ENCODE measurements around the gene PGGHG.
"Not testable (repeated sequence)": the region's sequence is repeated elsewhere in the genome, so short reads cannot be mapped to it uniquely, and the experiment has no call there.

Gene PGGHG

GRCh38 chr11:331358-332060, 42.6 kb downstream of the PGGHG start:
- H3K4me1 ChIP-seq (ENCODE audit: control insufficient read depth, insufficient read depth, low read length), result peaks cover 10% of the 10 kb centered on the region
- no peak overlapping the region for H3K4me3 ChIP-seq (ENCODE audit: low read length)
- no peak overlapping the region for H3K9ac ChIP-seq (ENCODE audit: low read length)
- no peaks in the 10 kb centered on the region for H3K27me3 ChIP-seq (ENCODE audit: control insufficient read depth, insufficient read depth, low read length)
- H3K27ac ChIP-seq (ENCODE audit: low read depth, low read length), result no peak overlapping the region
- H3K36me3 ChIP-seq (ENCODE audit: control insufficient read depth, insufficient read depth, low read length), result no peaks in the 10 kb centered on the region

GRCh38 chr11:332651-333480, 43.9 kb downstream of the PGGHG start:
- H3K4me1 ChIP-seq (ENCODE audit: control insufficient read depth, insufficient read depth, low read length), result peaks cover 2% of the 10 kb centered on the region
- no peak overlapping the region for H3K9ac ChIP-seq (ENCODE audit: low read length)
- H3K27ac ChIP-seq (ENCODE audit: low read depth, low read length), result no peak overlapping the region
- H3K27me3 ChIP-seq (ENCODE audit: control insufficient read depth, insufficient read depth, low read length), result no peaks in the 10 kb centered on the region
- H3K4me3 ChIP-seq (ENCODE audit: low read length), result no peak overlapping the region
- H3K36me3 ChIP-seq (ENCODE audit: control insufficient read depth, insufficient read depth, low read length), result no peaks in the 10 kb centered on the region

- H3K4me1 ChIP-seq (ENCODE audit: control insufficient read depth, insufficient read depth, low read length); H3K9ac ChIP-seq (ENCODE audit: low read length); H3K36me3 ChIP-seq (ENCODE audit: control insufficient read depth, insufficient read depth, low read length); H3K27me3 ChIP-seq (ENCODE audit: control insufficient read depth, insufficient read depth, low read length); H3K4me3 ChIP-seq (ENCODE audit: low read length): not testable (repeated sequence)
- peak overlapping the region; percentile 24 for H3K27ac ChIP-seq (ENCODE audit: low read depth, low read length)
Measured at GRCh38 chr11:333616-334263, 44.8 kb downstream of the PGGHG start.

- Histone ChIP-seq H3K9ac (ENCODE audit: low read length) (no peak overlapping the region), H3K4me1 (ENCODE audit: control insufficient read depth, insufficient read depth, low read length) (peaks cover 2% of the 10 kb centered on the region), H3K4me3 (ENCODE audit: low read length) (no peak overlapping the region), H3K27ac (ENCODE audit: low read depth, low read length) (peak overlapping the region; percentile 24), H3K27me3 (ENCODE audit: control insufficient read depth, insufficient read depth, low read length) (no peaks in the 10 kb centered on the region), H3K36me3 (ENCODE audit: control insufficient read depth, insufficient read depth, low read length) (no peaks in the 10 kb centered on the region)
Measured at GRCh38 chr11:334264-334994, 45.5 kb downstream of the PGGHG start.

GRCh38 chr11:335779-336658, 47.1 kb downstream of the PGGHG start:
- Histone ChIP-seq H3K4me1 (ENCODE audit: control insufficient read depth, insufficient read depth, low read length) (peaks cover 2% of the 10 kb centered on the region), H3K27ac (ENCODE audit: low read depth, low read length) (peak overlapping the region; percentile 3), H3K9ac (ENCODE audit: low read length) (no peak overlapping the region), H3K36me3 (ENCODE audit: control insufficient read depth, insufficient read depth, low read length) (no peaks in the 10 kb centered on the region), H3K4me3 (ENCODE audit: low read length) (no peak overlapping the region), H3K27me3 (ENCODE audit: control insufficient read depth, insufficient read depth, low read length) (no peaks in the 10 kb centered on the region)

GRCh38 chr11:336659-337198, 47.8 kb downstream of the PGGHG start:
- H3K4me3 ChIP-seq (ENCODE audit: low read length), result no peak overlapping the region
- no peaks in the 10 kb centered on the region for H3K36me3 ChIP-seq (ENCODE audit: control insufficient read depth, insufficient read depth, low read length)
- peaks cover 2% of the 10 kb centered on the region for H3K4me1 ChIP-seq (ENCODE audit: control insufficient read depth, insufficient read depth, low read length)
- H3K27ac ChIP-seq (ENCODE audit: low read depth, low read length), result no peak overlapping the region
- no peak overlapping the region for H3K9ac ChIP-seq (ENCODE audit: low read length)
- H3K27me3 ChIP-seq (ENCODE audit: control insufficient read depth, insufficient read depth, low read length), result no peaks in the 10 kb centered on the region

- Histone ChIP-seq H3K27ac (ENCODE audit: low read depth, low read length) (no peak overlapping the region), H3K4me1 (ENCODE audit: control insufficient read depth, insufficient read depth, low read length) (peaks cover 2% of the 10 kb centered on the region), H3K27me3 (ENCODE audit: control insufficient read depth, insufficient read depth, low read length) (no peaks in the 10 kb centered on the region), H3K36me3 (ENCODE audit: control insufficient read depth, insufficient read depth, low read length) (no peaks in the 10 kb centered on the region), H3K4me3 (ENCODE audit: low read length) (no peak overlapping the region), H3K9ac (ENCODE audit: low read length) (no peak overlapping the region)
Measured at GRCh38 chr11:337711-338110, 48.8 kb downstream of the PGGHG start.

GRCh38 chr11:339963-340362, 51.0 kb downstream of the PGGHG start:
- H3K27me3 ChIP-seq (ENCODE audit: control insufficient read depth, insufficient read depth, low read length), result no peaks in the 10 kb centered on the region
- no peak overlapping the region for H3K9ac ChIP-seq (ENCODE audit: low read length)
- H3K27ac ChIP-seq (ENCODE audit: low read depth, low read length), result no peak overlapping the region
- H3K4me3 ChIP-seq (ENCODE audit: low read length), result no peak overlapping the region
- H3K4me1 ChIP-seq (ENCODE audit: control insufficient read depth, insufficient read depth, low read length), result peaks cover 2% of the 10 kb centered on the region
- H3K36me3 ChIP-seq (ENCODE audit: control insufficient read depth, insufficient read depth, low read length), result no peaks in the 10 kb centered on the region

GRCh38 chr11:340539-341512, 51.9 kb downstream of the PGGHG start:
- Histone ChIP-seq H3K27me3 (ENCODE audit: control insufficient read depth, insufficient read depth, low read length) (no peaks in the 10 kb centered on the region), H3K4me1 (ENCODE audit: control insufficient read depth, insufficient read depth, low read length) (peaks cover 2% of the 10 kb centered on the region), H3K9ac (ENCODE audit: low read length) (no peak overlapping the region)

GRCh38 chr11:342328-342727, 53.4 kb downstream of the PGGHG start:
- H3K27me3 ChIP-seq (ENCODE audit: control insufficient read depth, insufficient read depth, low read length), result no peaks in the 10 kb centered on the region
- no peak overlapping the region for H3K27ac ChIP-seq (ENCODE audit: low read depth, low read length)
- no peak overlapping the region for H3K4me3 ChIP-seq (ENCODE audit: low read length)
- no peak overlapping the region for H3K9ac ChIP-seq (ENCODE audit: low read length)
- H3K36me3 ChIP-seq (ENCODE audit: control insufficient read depth, insufficient read depth, low read length), result no peaks in the 10 kb centered on the region
- no peaks in the 10 kb centered on the region for H3K4me1 ChIP-seq (ENCODE audit: control insufficient read depth, insufficient read depth, low read length)

More at GRCh38 chr11:340539-341512, 51.9 kb downstream of the PGGHG start:
- Histone ChIP-seq H3K36me3 (ENCODE audit: control insufficient read depth, insufficient read depth, low read length) (no peaks in the 10 kb centered on the region), H3K4me3 (ENCODE audit: low read length) (no peak overlapping the region), H3K27ac (ENCODE audit: low read depth, low read length) (no peak overlapping the region)

Data from rectal smooth muscle tissue (tissue), 1 donor.